ENCODE data around the gene KTI12. TPM values are rescaled to one million over a fixed set of nuclear protein-coding genes. Genes with fewer than 3 reads are reported as not detected.

KTI12 gene
- total RNA-seq, 2 experiments from 2014 or later = 13.4 to 14.0 TPM

DNA sequence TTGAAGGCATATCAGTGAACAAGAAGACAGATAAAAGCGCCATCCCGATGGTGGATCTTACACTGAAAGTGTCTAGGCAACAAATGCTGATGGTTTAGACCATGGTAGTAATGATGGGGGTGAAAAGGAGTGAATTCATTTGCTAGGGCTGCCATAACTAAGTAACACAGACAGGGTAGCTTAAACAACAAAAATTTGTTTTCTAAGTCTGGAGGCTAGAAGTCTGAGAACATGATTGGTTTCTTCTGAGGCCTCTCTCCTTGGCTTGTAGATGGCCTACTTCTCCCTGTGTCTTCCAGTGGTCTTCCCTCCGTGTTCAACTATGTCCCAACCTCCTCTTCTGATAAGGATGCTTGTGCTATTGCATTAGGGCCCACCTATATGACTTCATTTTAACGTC lies 29.7 kb downstream of the KTI12 start:
- TF ChIP-seq, protein P1, sequence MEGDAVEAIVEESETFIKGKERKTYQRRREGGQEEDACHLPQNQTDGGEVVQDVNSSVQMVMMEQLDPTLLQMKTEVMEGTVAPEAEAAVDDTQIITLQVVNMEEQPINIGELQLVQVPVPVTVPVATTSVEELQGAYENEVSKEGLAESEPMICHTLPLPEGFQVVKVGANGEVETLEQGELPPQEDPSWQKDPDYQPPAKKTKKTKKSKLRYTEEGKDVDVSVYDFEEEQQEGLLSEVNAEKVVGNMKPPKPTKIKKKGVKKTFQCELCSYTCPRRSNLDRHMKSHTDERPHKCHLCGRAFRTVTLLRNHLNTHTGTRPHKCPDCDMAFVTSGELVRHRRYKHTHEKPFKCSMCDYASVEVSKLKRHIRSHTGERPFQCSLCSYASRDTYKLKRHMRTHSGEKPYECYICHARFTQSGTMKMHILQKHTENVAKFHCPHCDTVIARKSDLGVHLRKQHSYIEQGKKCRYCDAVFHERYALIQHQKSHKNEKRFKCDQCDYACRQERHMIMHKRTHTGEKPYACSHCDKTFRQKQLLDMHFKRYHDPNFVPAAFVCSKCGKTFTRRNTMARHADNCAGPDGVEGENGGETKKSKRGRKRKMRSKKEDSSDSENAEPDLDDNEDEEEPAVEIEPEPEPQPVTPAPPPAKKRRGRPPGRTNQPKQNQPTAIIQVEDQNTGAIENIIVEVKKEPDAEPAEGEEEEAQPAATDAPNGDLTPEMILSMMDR (IDR thresholded peaks at IDR 0.05) = no peak
- Mint-ChIP-seq H3K4me3 (no peak overlapping the region), H3K27me3 (peaks cover 19% of the 10 kb centered on the region), H3K27ac (no peak overlapping the region), H3K4me1 (ENCODE audit: low read depth) (no peaks in the 10 kb centered on the region), H3K9me3 (no peaks in the 10 kb centered on the region), H3K36me3 (ENCODE audit: low read depth) (no peaks in the 10 kb centered on the region)
- CTCF ChIA-PET = interaction anchor here (0.5 to 1.3 kb wide), 3 partner anchors 107 to 940 kb away, joined by 3 to 7 read pairs (median 3); no protein-coding TSS in a partner anchor
- DNase-seq (no peak), ATAC-seq (no peak)
- POLR2A ChIA-PET = no interaction called here
- intact Hi-C loops (cut with micrococcal nuclease) = no loop called here

DNA sequence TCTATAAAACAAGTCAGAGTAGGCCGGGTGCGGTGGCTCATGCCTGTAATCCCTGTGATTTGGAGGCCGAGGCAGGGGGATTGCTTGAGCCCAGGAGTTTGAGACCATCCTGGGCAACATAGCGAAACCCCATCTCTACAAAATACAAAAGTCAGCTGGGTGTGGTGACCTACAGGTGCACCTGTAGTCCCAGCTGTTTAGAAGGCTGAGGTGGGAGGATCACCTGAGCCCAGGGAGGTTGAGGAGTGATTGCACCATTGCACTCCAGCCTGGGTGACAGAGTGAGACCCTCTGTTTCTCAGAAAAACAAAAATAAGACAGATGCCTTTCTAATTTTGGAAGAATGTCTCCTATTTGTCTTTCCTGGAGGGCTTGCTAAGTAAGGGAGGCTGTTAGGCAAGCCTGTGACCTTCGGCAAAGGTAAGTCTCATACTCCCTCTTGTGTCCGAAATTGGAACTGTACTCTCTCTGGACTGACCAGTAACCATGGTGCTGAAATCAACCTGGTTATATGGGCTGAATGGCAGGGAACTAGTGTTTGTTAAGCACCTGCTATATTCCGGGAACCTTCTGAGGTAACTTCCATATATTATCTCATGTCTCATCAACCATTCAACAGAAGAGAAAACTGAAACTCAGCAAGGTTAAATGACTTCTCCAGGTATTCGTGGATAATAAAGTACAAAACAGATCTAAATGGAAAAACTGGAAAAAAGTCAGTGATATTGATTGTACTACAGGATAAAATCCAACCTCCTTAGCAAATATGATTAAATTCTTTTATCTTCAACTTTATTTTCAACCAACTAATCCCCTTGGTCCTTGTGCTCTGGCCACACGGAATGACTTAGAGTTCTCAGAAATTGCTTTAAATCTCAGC lies 31.3 kb downstream of the KTI12 start:
- H3K4me1 Mint-ChIP-seq (ENCODE audit: low read depth) = no peaks in the 10 kb centered on the region
- no peaks in the 10 kb centered on the region for H3K36me3 Mint-ChIP-seq (ENCODE audit: low read depth)

DNA sequence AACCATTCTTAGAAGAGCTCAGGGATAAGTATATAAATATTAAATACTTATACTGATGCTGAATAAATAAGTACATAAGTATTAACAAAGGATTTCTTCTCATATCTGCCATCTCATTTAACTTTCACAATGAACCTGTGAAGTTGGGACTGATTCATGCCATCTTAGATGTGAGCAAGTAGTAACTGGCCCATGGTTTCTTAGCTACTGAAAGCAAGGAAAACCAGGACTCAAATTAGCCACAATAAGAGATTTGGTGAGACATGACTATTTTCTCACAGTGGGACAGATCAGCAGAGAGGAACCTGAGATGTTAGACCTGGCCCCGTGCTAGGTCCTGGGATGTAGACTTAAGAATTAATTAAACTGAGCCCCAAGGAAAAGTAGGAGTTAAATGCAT lies 34.9 kb downstream of the KTI12 start:
- intact Hi-C loops (cut with micrococcal nuclease) = no loop called here
- ChIA-PET POLR2A (no interaction called here), CTCF (interaction anchor here (6.0 kb wide), 1 partner anchor 100 kb away, joined by 39 read pairs; no protein-coding TSS in a partner anchor)
- DNase-seq (no peak), ATAC-seq (no peak)
- no peaks in the 10 kb centered on the region for H3K36me3 Mint-ChIP-seq (ENCODE audit: low read depth)
- no peaks in the 10 kb centered on the region for H3K9me3 Mint-ChIP-seq
- H3K4me3 Mint-ChIP-seq = no peak overlapping the region
- TF ChIP-seq, protein P1 (IDR thresholded peaks at IDR 0.05) = no peak
- no peaks in the 10 kb centered on the region for H3K4me1 Mint-ChIP-seq (ENCODE audit: low read depth)
- H3K27me3 Mint-ChIP-seq = peaks cover 7% of the 10 kb centered on the region
- H3K27ac Mint-ChIP-seq = no peak overlapping the region

More for the DNA sequence above, 31.3 kb downstream of the KTI12 start:
- Mint-ChIP-seq H3K9me3 (no peaks in the 10 kb centered on the region), H3K27me3 (peaks cover 14% of the 10 kb centered on the region), H3K27ac (no peak overlapping the region), H3K4me3 (no peak overlapping the region)
- CTCF ChIA-PET = interaction anchor here (0.9 to 1.3 kb wide), 7 partner anchors 11 to 105 kb away, joined by 3 to 22 read pairs (median 4); partner anchors contain the start of gene RAB3B
- intact Hi-C loops (cut with micrococcal nuclease) = no loop called here
- ATAC-seq = peak; percentile 97
- TF ChIP-seq, protein P1 (IDR thresholded peaks at IDR 0.05) = peak; percentile 92
- POLR2A ChIA-PET = no interaction called here
- peak; percentile 59 for DNase-seq

DNA sequence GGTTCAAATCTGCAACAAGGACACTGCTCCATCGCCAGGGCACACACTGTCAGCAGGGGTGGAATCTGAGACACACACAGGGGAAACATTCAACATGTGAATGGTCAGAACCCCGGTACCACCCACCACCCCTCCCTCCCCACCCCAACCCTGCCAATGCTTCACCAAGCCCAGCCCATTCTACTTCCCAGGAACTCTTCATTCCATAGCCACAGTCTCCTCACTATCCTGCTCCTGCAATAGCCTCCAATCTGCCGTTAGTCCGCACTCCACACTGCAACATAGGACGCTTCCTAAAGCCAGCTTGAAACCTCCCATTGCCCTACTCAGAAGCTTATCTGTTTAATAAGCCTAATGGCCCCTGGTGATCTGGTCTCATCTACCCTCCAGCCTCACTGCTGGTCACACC lies 35.6 kb downstream of the KTI12 start:
- H3K4me3 Mint-ChIP-seq = no peak overlapping the region
- POLR2A ChIA-PET = no interaction called here
- no peaks in the 10 kb centered on the region for H3K4me1 Mint-ChIP-seq (ENCODE audit: low read depth)

More for the DNA sequence above, 35.6 kb downstream of the KTI12 start:
- CTCF ChIA-PET = interaction anchor here (6.0 kb wide), 1 partner anchor 100 kb away, joined by 39 read pairs; no protein-coding TSS in a partner anchor
- no peak for DNase-seq
- Mint-ChIP-seq H3K27me3 (peaks cover 9% of the 10 kb centered on the region), H3K9me3 (no peaks in the 10 kb centered on the region), H3K27ac (no peak overlapping the region), H3K36me3 (ENCODE audit: low read depth) (no peaks in the 10 kb centered on the region)
- intact Hi-C loops (cut with micrococcal nuclease) = no loop called here
- no peak for ATAC-seq
- TF ChIP-seq, protein P1 (IDR thresholded peaks at IDR 0.05) = no peak
